ENCODE measurements around the gene MFAP3.

Gene MFAP3

GRCh38 chr5:154038707-154039457 is at the start of gene MFAP3, which contains the start of gene FAM114A2:
TSS of gene MFAP3 (plus strand) at chr5:154038967. CDS start at chr5:154049723, 10,756 bp downstream.
TSS of gene FAM114A2 (minus strand) at chr5:154038910. CDS start at chr5:154034953, 3,957 bp downstream.
- DNase-seq (ENCODE audit: low spot score), result peak; percentile 92
- Histone ChIP-seq H3K4me3 (peak within 1 kb of the TSS; percentile 89), H3K27ac (peak within 1 kb of the TSS; percentile 64 to 86)
- TF ChIP-seq CTCF (IDR thresholded peaks at IDR 0.05), result no peak

- DNase-seq (ENCODE audit: low spot score), result no peak
- no peak overlapping the region for H3K4me3 ChIP-seq
- no peak for TF ChIP-seq CTCF (IDR thresholded peaks at IDR 0.05)
- H3K27ac ChIP-seq, result no peak overlapping the region
These were observed 47.6 kb upstream of the MFAP3 start for GRCh38 chr5:153991168-153991567.

GRCh38 chr5:153998010-153998409 is 40.8 kb upstream of the MFAP3 start:
- H3K4me3 ChIP-seq, result no peak overlapping the region
- no peak for TF ChIP-seq CTCF (IDR thresholded peaks at IDR 0.05)
- DNase-seq (ENCODE audit: low spot score), result no peak
- no peak overlapping the region for H3K27ac ChIP-seq

GRCh38 chr5:153998768-153999167 is 40.0 kb upstream of the MFAP3 start:
- no peak for TF ChIP-seq CTCF (IDR thresholded peaks at IDR 0.05)
- no peak overlapping the region for H3K27ac ChIP-seq
- no peak overlapping the region for H3K4me3 ChIP-seq
- no peak for DNase-seq (ENCODE audit: low spot score)

GRCh38 chr5:153999995-154000394 is 38.8 kb upstream of the MFAP3 start:
- no peak for DNase-seq (ENCODE audit: low spot score)
- H3K4me3 ChIP-seq, result no peak overlapping the region
- H3K27ac ChIP-seq, result no peak overlapping the region
- TF ChIP-seq CTCF (IDR thresholded peaks at IDR 0.05), result no peak

GRCh38 chr5:154000703-154001102 is 38.1 kb upstream of the MFAP3 start:
- no peak for DNase-seq (ENCODE audit: low spot score)
- no peak for TF ChIP-seq CTCF (IDR thresholded peaks at IDR 0.05)
- no peak overlapping the region for H3K4me3 ChIP-seq
- H3K27ac ChIP-seq, result no peak overlapping the region

GRCh38 chr5:154002093-154002492 is 36.7 kb upstream of the MFAP3 start:
- Histone ChIP-seq H3K4me3 (no peak overlapping the region), H3K27ac (peak overlapping the region in 1 of 2 donors; percentile 56)
- TF ChIP-seq CTCF (IDR thresholded peaks at IDR 0.05), result no peak
- no peak for DNase-seq (ENCODE audit: low spot score)
